ENCODE measurements around the gene EXOC5. TPM values are rescaled to one million over a fixed set of nuclear protein-coding genes. Genes with fewer than 3 reads are reported as not detected.

EXOC5 gene
- total RNA-seq, 2 experiments from 2014 or later, result 78.0 to 81.8 TPM

- Mint-ChIP-seq H3K4me1 (no peaks in the 10 kb centered on the region), H3K4me3 (no peak overlapping the region), H3K9me3 (no peaks in the 10 kb centered on the region), H3K36me3 (no peaks in the 10 kb centered on the region), H3K27me3 (peaks cover 12% of the 10 kb centered on the region), H3K27ac (no peak overlapping the region)
- DNase-seq, result no peak
Observed at GRCh38 chr14:57160333-57160732, 108.4 kb downstream of the EXOC5 start.

- no peaks in the 10 kb centered on the region for H3K4me1 Mint-ChIP-seq
- H3K36me3 Mint-ChIP-seq, result no peaks in the 10 kb centered on the region
- no peak overlapping the region for H3K4me3 Mint-ChIP-seq
- H3K9me3 Mint-ChIP-seq, result no peaks in the 10 kb centered on the region
- H3K27ac Mint-ChIP-seq, result no peak overlapping the region
- no peak for DNase-seq
- peaks cover 4% of the 10 kb centered on the region for H3K27me3 Mint-ChIP-seq
Observed at GRCh38 chr14:57153286-57153685, 115.4 kb downstream of the EXOC5 start.

Other genes with a start within 250 kb of the EXOC5 start
- gene AP5M1, start 66 bp upstream of the EXOC5 start, total RNA-seq, result 10 to 100 TPM; 36.9 to 44.5 TPM
- gene NAA30, start 121.7 kb upstream of the EXOC5 start, total RNA-seq, result 10 to 100 TPM; 18.8 to 20.0 TPM
- gene CCDC198, start 225.0 kb upstream of the EXOC5 start, total RNA-seq, result not detected

All from activated naive CD8-positive, alpha-beta T cell treated with anti-CD3 and anti-CD28 coated beads for 36 hours (primary cell).